B cell (primary cell): Measurements from ENCODE around the gene MVB12B. TPM values are rescaled to one million over a fixed set of nuclear protein-coding genes. Genes with fewer than 3 reads are reported as not detected.

ENCODE experiments used
- ATAC-seq: fragments of 200-7000 bp; cut with Tn5 transposase; one replicate; pipeline ENCODE4 v1.10.0; 2021; ENCODE audit warnings: low read depth, mild to moderate bottlenecking, moderate number of reproducible peaks, moderate library complexity
- CTCF ChIA-PET: fragments of 350-600 bp; sonication (Branson Sonifier 250); formaldehyde crosslinking; loops from one replicate; lab custom pipeline; 2021; ENCODE audit warnings: antibody characterized with exemption, inconsistent platforms; lab: Charles Lee
- POLR2A ChIA-PET: fragments of 350-600 bp; sonication (Branson Sonifier 250); formaldehyde crosslinking; loops from one replicate; lab custom pipeline; 2021; ENCODE audit warnings: antibody characterized with exemption; lab: Charles Lee
- DNase-seq: peaks from one replicate; pipeline ENCODE4 v3.0.0; 2013
- H2AFZ ChIP-seq: 2 replicates; pipeline ENCODE4 v1.6.1; 2012; ENCODE audit warnings: mild to moderate bottlenecking, low read depth, low read length; ENCODE audit not compliant: insufficient read depth, poor library complexity, severe bottlenecking
- H3K27ac ChIP-seq, 2 donors: 1 replicate in 1 of 2; 2 replicates in 1 of 2; pipeline ENCODE4 v1.5.1; 2012 to 2013; ENCODE audit warnings: low read length in 2 of 2, mild to moderate bottlenecking in 2 of 2, moderate library complexity in 1 of 2
- H3K27me3 ChIP-seq, 4 experiments: fragments of 200-600 bp in 1 of 4; sonication (generic) in 1 of 4; replicated peaks in 1 of 4; 1 replicate in 2 of 4; 2 replicates in 2 of 4; pipeline versions ENCODE4 v1.6.1 to v1.7.0; 2013 to 2016; ENCODE audit warnings: low read length in 3 of 4, mild to moderate bottlenecking in 2 of 4, mixed read lengths in 1 of 4, moderate library complexity in 1 of 4; ENCODE audit not compliant: insufficient read depth in 4 of 4, control insufficient read depth in 3 of 4; ENCODE audit errors: control extremely low read depth in 1 of 4
- H3K36me3 ChIP-seq, 2 experiments: replicated peaks in 1 of 2; 1 replicate in 1 of 2; 2 replicates in 1 of 2; pipeline versions ENCODE4 v1.6.1 to v1.7.1; 2013; ENCODE audit warnings: low read length in 1 of 2; ENCODE audit not compliant: insufficient read depth in 2 of 2, control insufficient read depth in 1 of 2; ENCODE audit errors: control extremely low read depth in 1 of 2, extremely low read depth in 1 of 2
- H3K4me1 ChIP-seq, 2 donors: fragments of 200-600 bp in 1 of 2; sonication (generic) in 1 of 2; 1 replicate in 1 of 2; 2 replicates in 1 of 2; pipeline versions ENCODE4 v1.5.1 to v1.6.1; 2013 to 2017; ENCODE audit warnings: low read length in 2 of 2; ENCODE audit not compliant: control insufficient read depth in 2 of 2, insufficient read depth in 2 of 2
- H3K4me2 ChIP-seq: replicated peaks from 2 replicates; pipeline ENCODE3; 2012; ENCODE audit warnings: mild to moderate bottlenecking, low read depth, low read length; ENCODE audit not compliant: poor library complexity, severe bottlenecking
- H3K4me3 ChIP-seq, 5 experiments: fragments of 200-600 bp in 1 of 5; sonication (generic) in 1 of 5; 1 replicate in 3 of 5; 2 replicates in 2 of 5; pipeline versions ENCODE4 v1.5.1 to v1.7.0; 2011 to 2016; ENCODE audit warnings: low read length in 4 of 5, mild to moderate bottlenecking in 4 of 5, low read depth in 2 of 5, control low read depth in 1 of 5, moderate library complexity in 1 of 5; ENCODE audit not compliant: insufficient read depth in 1 of 5; ENCODE audit errors: control extremely low read depth in 1 of 5, extremely low read depth in 1 of 5
- H3K79me2 ChIP-seq: fragments of 200-600 bp; sonication (generic); one replicate; pipeline ENCODE4 v1.6.0; 2016; ENCODE audit warnings: low read length; ENCODE audit not compliant: control insufficient read depth, insufficient read depth
- H3K9ac ChIP-seq: fragments of 200-600 bp; sonication (generic); 2 replicates; pipeline ENCODE4 v1.6.1; 2017; ENCODE audit warnings: mild to moderate bottlenecking, low read length, moderate library complexity
- H3K9me3 ChIP-seq, 3 donors: one replicate each; pipeline versions ENCODE4 v1.6.1 to v1.7.1; 2013; ENCODE audit warnings: low read length in 2 of 3; ENCODE audit not compliant: control insufficient read depth in 2 of 3, insufficient read depth in 1 of 3; ENCODE audit errors: control extremely low read depth in 1 of 3
- H4K20me1 ChIP-seq: 2 replicates; pipeline ENCODE4 v1.6.0; 2012; ENCODE audit warnings: mild to moderate bottlenecking, low read length; ENCODE audit not compliant: insufficient read depth, control insufficient read depth, poor library complexity, severe bottlenecking
- H3K27ac Mint-ChIP-seq: one replicate; pipeline ENCODE4 v1.8.0; 2021; ENCODE audit warnings: mixed read lengths
- H3K27me3 Mint-ChIP-seq: one replicate; pipeline ENCODE4 v1.8.0; 2021; ENCODE audit warnings: mixed read lengths
- H3K4me1 Mint-ChIP-seq: one replicate; pipeline ENCODE4 v1.8.0; 2021; ENCODE audit warnings: mixed read lengths
- H3K4me3 Mint-ChIP-seq: one replicate; pipeline ENCODE4 v1.8.0; 2021; ENCODE audit warnings: mixed read lengths
- H3K9me3 Mint-ChIP-seq: one replicate; pipeline ENCODE4 v1.8.0; 2022; ENCODE audit warnings: mixed read lengths; ENCODE audit not compliant: insufficient read depth
- CTCF ChIP-seq: fragments of 200-600 bp; IDR thresholded peaks from one replicate; pipeline ENCODE4 v1.8.0; 2022; ENCODE audit warnings: antibody characterized with exemption, mild to moderate bottlenecking
- EZH2 ChIP-seq: IDR thresholded peaks from 2 replicates; pipeline ENCODE4 v1.6.1; 2012; ENCODE audit warnings: borderline replicate concordance, low read depth, mild to moderate bottlenecking, moderate library complexity, low read length; ENCODE audit not compliant: insufficient read depth, poor library complexity, severe bottlenecking
- WGBS: methylation state at CpG from one replicate; pipeline ENCODE4 v1.1.5; 2013; ENCODE audit warnings: missing lambda C conversion rate; ENCODE audit not compliant: insufficient coverage; 5-methylcytosine and 5-hydroxymethylcytosine counted together
- intact Hi-C: fragments of 100-400 bp; cut with micrococcal nuclease; formaldehyde crosslinking; loops from one replicate; pipeline ENCODE4 v1.10.0; 2022
- polyA plus RNA-seq: library from polyadenylated mRNA; depleted of rRNA; stranded (reverse); fragments of >200 nt; gene quantifications from 2 replicates; pipeline ENCODE4 v1.2.3, GENCODE V29; 2012
- total RNA-seq, 2 donors: library from RNA; stranded (reverse); fragments of 120-200 nt in 1 of 2; gene quantifications; 1 replicate in 1 of 2; 2 replicates in 1 of 2; pipeline versions ENCODE4 v1.2.3 to v1.2.4, GENCODE V29; 2013 to 2022

The MVB12B gene
- total and polyA plus RNA-seq, 2 donors (not counting 1 experiment from before 2014, with no cell fraction given): 1.2 to 9.8 TPM

- intact Hi-C loops: no loop called here
- Mint-ChIP-seq H3K4me3 (no peak overlapping the region), H3K9me3 (peaks cover 6% of the 10 kb centered on the region), H3K27ac (no peak overlapping the region), H3K4me1 (no peaks in the 10 kb centered on the region), H3K27me3 (no peaks in the 10 kb centered on the region)
- POLR2A ChIA-PET: no interaction called here
- Histone ChIP-seq H3K36me3 (no peaks in the 10 kb centered on the region), H3K9ac (no peak overlapping the region), H2AFZ (no peak overlapping the region), H3K79me2 (no peaks in the 10 kb centered on the region), H3K27ac (no peak overlapping the region), H4K20me1 (no peaks in the 10 kb centered on the region), H3K4me2 (no peak overlapping the region), H3K4me1 (no peaks in the 10 kb centered on the region), H3K4me3 (no peak overlapping the region), H3K9me3 (peaks cover 0 to 20% (median 17%) of the 10 kb centered on the region in 3 donors), H3K27me3 (no peaks in the 10 kb centered on the region)
- 91% methylated on average over 10 of the region's 13 CpGs for WGBS
- ATAC-seq (no peak), DNase-seq (no peak)
- TF ChIP-seq CTCF (no peak), EZH2 (no peak)
- CTCF ChIA-PET: no interaction called here
Measured at GRCh38 chr9:126366366-126367011, 39.9 kb downstream of the MVB12B start.

- Histone ChIP-seq H3K27ac (no peak overlapping the region), H3K9ac (no peak overlapping the region), H3K4me2 (no peak overlapping the region), H2AFZ (no peak overlapping the region), H3K27me3 (no peaks in the 10 kb centered on the region), H3K36me3 (no peaks in the 10 kb centered on the region), H3K79me2 (no peaks in the 10 kb centered on the region), H4K20me1 (no peaks in the 10 kb centered on the region), H3K4me1 (no peaks in the 10 kb centered on the region), H3K9me3 (peaks cover 0 to 13% (median 13%) of the 10 kb centered on the region in 3 donors), H3K4me3 (no peak overlapping the region)
- ChIA-PET CTCF (no interaction called here), POLR2A (no interaction called here)
- DNase-seq (no peak), ATAC-seq (no peak)
- Mint-ChIP-seq H3K27me3 (peaks cover 3% of the 10 kb centered on the region), H3K4me3 (no peak overlapping the region), H3K4me1 (no peaks in the 10 kb centered on the region), H3K9me3 (peaks cover 6% of the 10 kb centered on the region), H3K27ac (no peak overlapping the region)
- TF ChIP-seq EZH2 (no peak), CTCF (no peak)
- 91% methylated on average over 13 of the region's 13 CpGs for WGBS
- intact Hi-C loops: no loop called here
Measured at GRCh38 chr9:126367139-126367538, 40.5 kb downstream of the MVB12B start.
